DOHH2 (cell line): ENCODE measurements around the gene CNGB1.
A peak's percentile ranks its signal among the peaks of the same experiment; 100 is the strongest.

ENCODE experiments used
- H3F3A ChIP-seq: fragments of 200-600 bp; sonication (generic), shearing (Covaris generic); 2 replicates; pipeline ENCODE4 v1.6.0; 2016; ENCODE audit warnings: antibody characterized with exemption, mild to moderate bottlenecking; ENCODE audit not compliant: control insufficient read depth, insufficient read depth
- H3K27ac ChIP-seq: fragments of 200-600 bp; sonication (generic); 2 replicates; pipeline ENCODE4 v1.5.1; 2014; ENCODE audit warnings: low read depth, mild to moderate bottlenecking, low read length, moderate library complexity
- H3K27me3 ChIP-seq: fragments of 200-600 bp; sonication (generic); 2 replicates; pipeline ENCODE4 v1.6.1; 2014; ENCODE audit warnings: mild to moderate bottlenecking, low read length, mixed read lengths; ENCODE audit not compliant: control insufficient read depth
- H3K36me3 ChIP-seq: fragments of 200-600 bp; sonication (generic); 2 replicates; pipeline ENCODE4 v1.6.1; 2014; ENCODE audit warnings: mild to moderate bottlenecking, low read length, moderate library complexity, mixed read lengths; ENCODE audit not compliant: control insufficient read depth
- H3K4me1 ChIP-seq: fragments of 200-600 bp; sonication (generic); 2 replicates; pipeline ENCODE4 v1.6.1; 2014; ENCODE audit warnings: mild to moderate bottlenecking, low read length, mixed read lengths; ENCODE audit not compliant: control insufficient read depth
- H3K4me2 ChIP-seq: fragments of 200-600 bp; sonication (generic); 2 replicates; pipeline ENCODE4 v1.6.0; 2014; ENCODE audit warnings: mild to moderate bottlenecking, low read length, moderate library complexity
- H3K4me3 ChIP-seq: fragments of 200-600 bp; sonication (generic); 2 replicates; pipeline ENCODE4 v1.5.1; 2014; ENCODE audit warnings: mild to moderate bottlenecking, low read length, mixed read lengths
- H3K79me2 ChIP-seq: fragments of 200-600 bp; sonication (generic); 2 replicates; pipeline ENCODE4 v1.6.1; 2014; ENCODE audit warnings: mild to moderate bottlenecking, low read length, mixed read lengths; ENCODE audit not compliant: control insufficient read depth
- H3K9me2 ChIP-seq: fragments of 200-600 bp; sonication (generic); replicated peaks from 2 replicates; pipeline ENCODE4 v1.6.1; 2014; ENCODE audit warnings: mild to moderate bottlenecking, low read length, mixed read lengths; ENCODE audit not compliant: control insufficient read depth
- H3K9me3 ChIP-seq: fragments of 200-600 bp; sonication (generic); 2 replicates; pipeline ENCODE4 v1.6.1; 2014; ENCODE audit warnings: antibody characterized with exemption, low read length, mixed read lengths; ENCODE audit not compliant: control insufficient read depth, insufficient read depth
- H4K20me1 ChIP-seq: fragments of 200-600 bp; sonication (generic); 2 replicates; pipeline ENCODE4 v1.6.0; 2014; ENCODE audit warnings: low read depth, mild to moderate bottlenecking, antibody characterized with exemption, low read length, moderate library complexity; ENCODE audit not compliant: control insufficient read depth, insufficient read depth
- CTCF ChIP-seq: fragments of 200-600 bp; sonication (generic); IDR thresholded peaks from one replicate; pipeline ENCODE4 v1.5.1; 2014; ENCODE audit warnings: antibody characterized with exemption, mild to moderate bottlenecking, low read depth, low read length; ENCODE audit not compliant: poor library complexity, severe bottlenecking
- EZH2phosphoT487 ChIP-seq: fragments of 200-600 bp; sonication (generic); IDR thresholded peaks from 2 replicates; pipeline ENCODE4 v1.6.1; 2017; ENCODE audit warnings: borderline replicate concordance, mild to moderate bottlenecking, antibody characterized with exemption, low read length, moderate library complexity, mixed read lengths

Gene CNGB1

GRCh38 chr16:57994778-57995177, 23.9 kb upstream of the CNGB1 start:
- no peak overlapping the region for H3K4me3 ChIP-seq
- H3K27ac ChIP-seq, result no peak overlapping the region
- H3K4me1 ChIP-seq, result peaks cover 12% of the 10 kb centered on the region
- H3K36me3 ChIP-seq, result peaks cover 35% of the 10 kb centered on the region
- no peaks in the 10 kb centered on the region for H3K9me3 ChIP-seq
- H3K4me2 ChIP-seq, result no peak overlapping the region
- H4K20me1 ChIP-seq, result peaks cover 6% of the 10 kb centered on the region; the same call in 1 of the 2 replicates
- no peaks in the 10 kb centered on the region for H3K27me3 ChIP-seq
- H3K79me2 ChIP-seq, result peaks cover 12% of the 10 kb centered on the region
- TF ChIP-seq EZH2phosphoT487 (no peak), CTCF (peak; percentile 20)
- no peaks in the 10 kb centered on the region for H3K9me2 ChIP-seq
- peaks cover 6% of the 10 kb centered on the region; the same call in 1 of the 2 replicates for H3F3A ChIP-seq

- Histone ChIP-seq H3K4me2 (no peak overlapping the region), H3K79me2 (peaks cover 8% of the 10 kb centered on the region), H3K9me2 (no peaks in the 10 kb centered on the region), H4K20me1 (peaks cover 6% of the 10 kb centered on the region; the same call in 1 of the 2 replicates), H3K27ac (no peak overlapping the region), H3K36me3 (peaks cover 35% of the 10 kb centered on the region), H3K27me3 (no peaks in the 10 kb centered on the region), H3K4me3 (no peak overlapping the region), H3K4me1 (peaks cover 8% of the 10 kb centered on the region), H3K9me3 (no peaks in the 10 kb centered on the region), H3F3A (peaks cover 2% of the 10 kb centered on the region; the same call in 1 of the 2 replicates)
- TF ChIP-seq CTCF (no peak), EZH2phosphoT487 (no peak)
These were observed 23.4 kb upstream of the CNGB1 start for GRCh38 chr16:57994361-57994760.

- H3K27me3 ChIP-seq, result no peaks in the 10 kb centered on the region
- no peak overlapping the region for H3K27ac ChIP-seq
- H3K4me3 ChIP-seq, result no peak overlapping the region
- no peak overlapping the region for H3K4me2 ChIP-seq
- no peaks in the 10 kb centered on the region for H3K9me3 ChIP-seq
- H3F3A ChIP-seq, result no peaks in the 10 kb centered on the region
- H3K79me2 ChIP-seq, result peaks cover 3% of the 10 kb centered on the region
- H4K20me1 ChIP-seq, result peaks cover 2% of the 10 kb centered on the region; the same call in 1 of the 2 replicates
- H3K4me1 ChIP-seq, result peaks cover 3% of the 10 kb centered on the region
- H3K9me2 ChIP-seq, result no peaks in the 10 kb centered on the region
- peaks cover 35% of the 10 kb centered on the region for H3K36me3 ChIP-seq
- TF ChIP-seq CTCF (no peak), EZH2phosphoT487 (no peak)
These were observed 23.0 kb upstream of the CNGB1 start for GRCh38 chr16:57993897-57994296.

- no peak overlapping the region for H3K4me2 ChIP-seq
- H3K79me2 ChIP-seq, result no peaks in the 10 kb centered on the region
- H3K27me3 ChIP-seq, result no peaks in the 10 kb centered on the region
- peaks cover 35% of the 10 kb centered on the region for H3K36me3 ChIP-seq
- no peak overlapping the region for H3K27ac ChIP-seq
- TF ChIP-seq CTCF (no peak), EZH2phosphoT487 (no peak)
- no peak overlapping the region for H3K4me3 ChIP-seq
- no peaks in the 10 kb centered on the region for H3K9me2 ChIP-seq
- H3K4me1 ChIP-seq, result no peaks in the 10 kb centered on the region
- no peaks in the 10 kb centered on the region for H3K9me3 ChIP-seq
- H4K20me1 ChIP-seq, result no peaks in the 10 kb centered on the region
- no peaks in the 10 kb centered on the region for H3F3A ChIP-seq
These were observed 22.5 kb upstream of the CNGB1 start for GRCh38 chr16:57993438-57993837.
